Astrocyte of the cerebellum (primary cell): ENCODE results near the gene NT5C1A.

ENCODE experiments used
- DNase-seq: peaks from one replicate; pipeline ENCODE4 v3.0.0-alpha.2; 2011; ENCODE audit warnings: low read depth
- H3K4me3 ChIP-seq: 2 replicates; pipeline ENCODE4 v1.5.1; 2011; ENCODE audit warnings: mild to moderate bottlenecking, low read depth, low read length, moderate library complexity
- in situ Hi-C: cut with HindIII; loops from 2 replicates; pipeline ENCODE4 v1.10.0; 2017; ENCODE audit warnings: low sequenced_read_pairs
- TF ChIP-seq, protein P1 (sequence below): IDR thresholded peaks from 2 replicates; pipeline ENCODE4 v1.5.1; 2012; ENCODE audit warnings: low read length, low read depth, moderate library complexity, mild to moderate bottlenecking; ENCODE audit errors: missing control alignments

The NT5C1A gene

DNA sequence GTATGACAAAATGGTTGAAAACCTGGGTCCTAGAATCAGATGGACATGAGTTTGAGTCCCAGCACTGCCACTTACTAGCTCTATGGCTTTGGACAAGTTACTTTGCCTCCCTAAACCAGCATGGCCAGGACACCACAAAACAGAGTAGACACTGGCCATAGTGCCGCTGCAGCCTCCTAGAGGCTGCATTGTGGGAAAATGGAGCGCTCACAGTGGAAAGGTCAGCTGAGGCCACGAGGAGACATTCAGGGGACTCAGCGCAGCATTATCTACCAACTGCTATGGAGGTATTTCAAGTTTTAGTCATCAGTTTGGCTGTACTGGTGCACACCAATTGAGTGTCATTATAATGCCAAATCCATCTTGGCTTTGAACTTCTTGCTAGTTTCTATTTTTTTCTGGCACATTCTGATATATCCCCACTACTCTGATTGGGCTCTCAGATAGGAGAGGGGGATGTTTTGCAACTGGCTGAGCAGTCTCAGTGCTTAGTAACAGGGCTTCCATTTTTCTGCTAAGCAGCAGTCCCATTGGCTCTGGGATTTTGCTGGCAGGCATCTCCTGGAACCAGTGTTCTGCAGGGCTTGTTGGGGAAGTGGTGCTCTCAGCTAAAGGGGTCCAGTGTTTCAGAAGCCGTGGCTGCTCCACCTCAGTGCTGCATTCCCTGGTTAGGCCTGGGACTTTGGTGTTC, 16.2 kb downstream of the NT5C1A start:
- in situ Hi-C loops = no loop called here
- no peak overlapping the region for H3K4me3 ChIP-seq
- TF ChIP-seq, protein P1, sequence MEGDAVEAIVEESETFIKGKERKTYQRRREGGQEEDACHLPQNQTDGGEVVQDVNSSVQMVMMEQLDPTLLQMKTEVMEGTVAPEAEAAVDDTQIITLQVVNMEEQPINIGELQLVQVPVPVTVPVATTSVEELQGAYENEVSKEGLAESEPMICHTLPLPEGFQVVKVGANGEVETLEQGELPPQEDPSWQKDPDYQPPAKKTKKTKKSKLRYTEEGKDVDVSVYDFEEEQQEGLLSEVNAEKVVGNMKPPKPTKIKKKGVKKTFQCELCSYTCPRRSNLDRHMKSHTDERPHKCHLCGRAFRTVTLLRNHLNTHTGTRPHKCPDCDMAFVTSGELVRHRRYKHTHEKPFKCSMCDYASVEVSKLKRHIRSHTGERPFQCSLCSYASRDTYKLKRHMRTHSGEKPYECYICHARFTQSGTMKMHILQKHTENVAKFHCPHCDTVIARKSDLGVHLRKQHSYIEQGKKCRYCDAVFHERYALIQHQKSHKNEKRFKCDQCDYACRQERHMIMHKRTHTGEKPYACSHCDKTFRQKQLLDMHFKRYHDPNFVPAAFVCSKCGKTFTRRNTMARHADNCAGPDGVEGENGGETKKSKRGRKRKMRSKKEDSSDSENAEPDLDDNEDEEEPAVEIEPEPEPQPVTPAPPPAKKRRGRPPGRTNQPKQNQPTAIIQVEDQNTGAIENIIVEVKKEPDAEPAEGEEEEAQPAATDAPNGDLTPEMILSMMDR = no peak
- DNase-seq = no peak

DNA sequence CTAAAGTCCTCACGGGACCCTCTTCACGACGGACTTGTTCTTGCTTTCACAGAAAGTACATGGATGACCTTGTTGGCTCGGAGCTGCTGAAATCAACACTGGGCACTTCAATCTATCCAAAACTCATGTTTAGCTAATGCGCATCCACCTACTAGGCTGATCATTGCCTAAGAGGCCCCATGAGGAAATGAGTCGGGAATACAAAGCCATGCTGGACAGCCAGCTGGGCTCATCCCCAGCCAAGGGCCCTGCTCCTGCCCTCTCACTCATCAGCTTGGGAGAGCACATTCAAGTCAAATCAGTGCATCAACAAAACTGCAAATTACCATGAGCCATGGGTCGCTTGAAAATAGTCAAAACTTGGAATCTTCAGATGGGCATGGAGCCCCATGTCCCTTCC, 17.6 kb downstream of the NT5C1A start:
- DNase-seq = no peak
- H3K4me3 ChIP-seq = no peak overlapping the region
- in situ Hi-C loops = no loop called here
- TF ChIP-seq, protein P1 = no peak

DNA sequence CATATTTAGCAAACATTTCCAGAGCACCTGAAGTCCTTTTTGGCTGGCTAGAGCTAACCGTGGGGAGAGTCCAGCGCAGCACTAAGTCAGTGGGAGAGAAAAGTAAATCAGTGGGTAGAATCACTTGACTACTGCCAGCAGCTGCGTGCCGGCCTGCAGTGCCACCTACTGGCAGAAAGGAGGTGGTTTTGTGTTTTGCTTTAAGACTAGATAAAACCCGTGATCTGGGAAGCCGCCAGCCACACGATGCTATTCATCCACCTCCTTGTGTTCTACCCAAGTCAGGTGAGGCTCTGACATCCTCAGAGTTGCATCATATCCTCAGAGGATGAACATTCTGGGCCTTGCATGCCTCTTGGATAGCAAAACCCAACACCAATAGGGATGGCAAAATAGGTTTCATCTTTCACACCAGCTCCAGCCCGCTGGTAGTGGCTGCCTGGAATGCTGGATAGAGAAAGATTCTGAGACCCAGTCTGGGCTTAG, 18.3 kb downstream of the NT5C1A start:
- DNase-seq = peak; percentile 53
- no peak overlapping the region for H3K4me3 ChIP-seq
- in situ Hi-C loops = no loop called here
- TF ChIP-seq, protein P1 = peak; percentile 87

DNA sequence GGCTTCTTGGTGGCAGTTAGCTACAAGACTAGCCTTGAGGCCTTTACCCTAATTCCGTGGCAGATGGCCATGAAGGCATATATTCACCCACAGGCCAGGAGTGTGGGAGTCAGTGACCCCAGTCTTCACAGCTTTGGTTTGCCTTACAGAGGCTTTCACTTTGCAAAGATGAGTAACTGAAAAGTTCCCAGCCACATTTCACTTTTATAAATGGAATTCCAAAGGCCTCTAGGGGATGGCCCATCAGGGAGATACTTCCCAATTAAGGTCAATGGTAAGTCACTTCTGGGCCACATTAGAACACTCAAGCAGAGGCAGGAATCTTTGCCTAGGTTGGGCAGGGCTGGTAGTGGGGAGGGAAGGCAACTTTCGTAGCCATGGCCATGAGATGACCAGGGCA, 19.4 kb downstream of the NT5C1A start:
- TF ChIP-seq, protein P1 = no peak
- in situ Hi-C loops = no loop called here
- H3K4me3 ChIP-seq = no peak overlapping the region
- no peak for DNase-seq

DNA sequence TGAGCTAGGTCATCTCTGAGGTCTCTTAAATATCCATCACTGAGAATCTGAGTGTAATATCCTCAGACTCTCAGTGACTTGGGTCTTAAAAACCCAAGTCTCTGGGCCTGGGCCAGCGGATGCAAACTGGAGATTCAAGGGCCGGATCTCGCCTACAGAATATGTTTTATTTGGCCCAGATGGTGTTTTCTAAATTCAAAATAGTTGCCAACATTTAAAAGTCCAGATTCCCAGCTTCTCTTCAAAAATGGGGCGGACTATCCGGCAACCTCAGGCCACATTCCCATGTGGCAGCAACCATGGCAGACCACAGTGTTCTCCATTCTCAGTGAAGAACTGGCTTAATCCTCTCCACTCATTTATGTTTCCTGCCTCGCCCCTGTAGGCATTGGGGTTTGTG, 19.8 kb downstream of the NT5C1A start:
- DNase-seq = no peak
- TF ChIP-seq, protein P1 = no peak
- no peak overlapping the region for H3K4me3 ChIP-seq
- in situ Hi-C loops = no loop called here

DNA sequence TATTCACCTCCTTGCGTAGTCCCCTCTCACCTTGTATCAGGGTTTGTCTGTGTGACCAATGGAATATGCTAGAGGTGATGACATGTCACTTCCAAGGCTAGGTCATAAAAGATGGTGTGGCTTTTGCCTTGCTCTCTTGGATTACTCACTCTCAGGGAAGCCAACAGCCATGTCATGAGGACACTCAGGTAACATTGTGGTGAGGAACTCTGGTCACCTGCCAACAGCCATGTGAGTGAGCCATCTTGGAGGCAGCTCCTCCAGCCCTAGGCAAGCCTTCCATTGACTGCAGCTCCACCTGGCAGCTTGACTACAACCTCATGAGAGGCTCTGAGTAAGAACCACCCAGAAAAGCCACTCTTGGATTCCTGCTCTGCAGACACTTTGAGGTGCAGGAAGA, 21.5 kb downstream of the NT5C1A start:
- no peak overlapping the region for H3K4me3 ChIP-seq
- TF ChIP-seq, protein P1 = no peak
- DNase-seq = no peak
- in situ Hi-C loops = no loop called here
